HepG2 (cell line): ENCODE results near the gene LRPAP1. TPM values are rescaled to one million over a fixed set of nuclear protein-coding genes. Genes with fewer than 3 reads are reported as not detected.
"Not testable (repeated sequence)": the region's sequence is repeated elsewhere in the genome, so short reads cannot be mapped to it uniquely, and the experiment has no call there.

Experiments
- ATAC-seq: fragments of 200-7000 bp; cut with Tn5 transposase; 3 replicates; pipeline ENCODE4 v1.9.1; 2020; ENCODE audit warnings: mild to moderate bottlenecking, moderate library complexity
- BruUV-seq: library from RNA; stranded (reverse); fragments of 400-500 nt; replicated peaks from 2 replicates; lab custom pipeline; 2021; lab: Mats Ljungman, UMichigan
- CTCF ChIA-PET: fragments of 300-600 bp; formaldehyde crosslinking; extraction: SDS; loops from one replicate; lab custom pipeline; 2021; ENCODE audit warnings: low total read pairs, inconsistent platforms, low intra/inter-chr PET ratio; lab: Yijun Ruan, JAX
- POLR2A ChIA-PET: fragments of 350-600 bp; sonication (Branson Sonifier 250); formaldehyde crosslinking; loops from one replicate; lab custom pipeline; 2020; ENCODE audit warnings: antibody characterized with exemption, inconsistent platforms; lab: Yijun Ruan, JAX
- DNase-seq: peaks from one replicate; pipeline ENCODE4 v3.0.0-alpha.2; 2015; ENCODE audit warnings: low spot score
- FAIRE-seq: peaks from 3 replicates; lab custom pipeline; 2011; peaks lifted over from hg19 to GRCh38; lab: Jason Lieb, UNC
- H2AFZ ChIP-seq: one replicate; pipeline ENCODE4 v1.6.1; 2011; ENCODE audit warnings: low read length, inconsistent platforms
- H3K27ac ChIP-seq: fragments of 300-600 bp; 3 replicates; pipeline ENCODE4 v1.8.0; 2011; ENCODE audit warnings: mixed run types, mild to moderate bottlenecking, mixed read lengths, low read length, inconsistent platforms; ENCODE audit not compliant: insufficient read depth; ENCODE audit errors: extremely low read length
- H3K27me3 ChIP-seq, 2 experiments: fragments of 200-600 bp in 1 of 2; 2 replicates in 1 of 2; 3 replicates in 1 of 2; pipeline versions ENCODE4 v1.6.0 to v1.8.0; 2011; ENCODE audit warnings: low read length in 2 of 2, mild to moderate bottlenecking in 2 of 2, moderate library complexity in 2 of 2, inconsistent platforms in 1 of 2; ENCODE audit not compliant: insufficient read depth in 2 of 2, control insufficient read depth in 1 of 2
- H3K36me3 ChIP-seq, 2 experiments: fragments of 200-600 bp in 1 of 2; replicated peaks in 1 of 2; 2 replicates in 1 of 2; 3 replicates in 1 of 2; pipeline versions ENCODE4 v1.5.1 to v1.8.0; 2011; ENCODE audit warnings: low read length in 2 of 2, inconsistent platforms in 1 of 2; ENCODE audit not compliant: insufficient read depth in 2 of 2, control insufficient read depth in 1 of 2
- H3K4me1 ChIP-seq: 2 replicates; pipeline ENCODE4 v1.5.1; 2012; ENCODE audit warnings: low read length, inconsistent platforms; ENCODE audit not compliant: insufficient read depth
- H3K4me2 ChIP-seq: 2 replicates; pipeline ENCODE4 v1.6.0; 2011; ENCODE audit warnings: low read depth, low read length, inconsistent platforms
- H3K4me3 ChIP-seq, 3 experiments: fragments of 200-600 bp in 1 of 3; sonication (generic), shearing (Covaris generic) in 1 of 3; replicated peaks in 1 of 3; 2 replicates each; pipeline ENCODE4 v1.5.1; 2011 to 2016; ENCODE audit warnings: low read length in 3 of 3, inconsistent platforms in 2 of 3, low read depth in 2 of 3, mild to moderate bottlenecking in 2 of 3, control low read depth in 1 of 3, mixed read lengths in 1 of 3; ENCODE audit not compliant: insufficient read depth in 1 of 3
- H3K79me2 ChIP-seq: one replicate; pipeline ENCODE4 v1.6.1; 2011; ENCODE audit warnings: low read length, inconsistent platforms; ENCODE audit not compliant: insufficient read depth
- H3K9ac ChIP-seq: 2 replicates; pipeline ENCODE4 v1.6.0; 2011; ENCODE audit warnings: mild to moderate bottlenecking, low read depth, low read length, inconsistent platforms; ENCODE audit not compliant: insufficient read depth
- H3K9me3 ChIP-seq: 2 replicates; pipeline ENCODE4 v1.5.1; 2012; ENCODE audit warnings: mild to moderate bottlenecking, low read length
- H4K20me1 ChIP-seq: 2 replicates; pipeline ENCODE4 v1.6.0; 2011; ENCODE audit warnings: inconsistent platforms, mild to moderate bottlenecking, low read length, moderate library complexity; ENCODE audit not compliant: insufficient read depth
- CTCF ChIP-seq: sonication (generic); formaldehyde crosslinking; IDR thresholded peaks from 2 replicates; pipeline ENCODE4 v1.5.0; 2020; ENCODE audit warnings: mild to moderate bottlenecking, missing genetic modification reagents, moderate library complexity
- WGBS: methylation state at CpG from one replicate; pipeline ENCODE4 v1.1.6; 2017; ENCODE audit warnings: low lambda C conversion rate; 5-methylcytosine and 5-hydroxymethylcytosine counted together
- in situ Hi-C: cut with HindIII; loops from 2 replicates; pipeline ENCODE4 v1.10.0; 2017; ENCODE audit warnings: low pct_unique_long_range_greater_than_20kb; ENCODE audit not compliant: extremely low pct_ligation_motif_present
- intact Hi-C: fragments of 100-400 bp; cut with micrococcal nuclease; formaldehyde crosslinking; loops from one replicate; pipeline ENCODE4 v1.10.0; 2022; ENCODE audit not compliant: unreplicated experiment
- polyA plus RNA-seq, 8 experiments: library from polyadenylated mRNA; depleted of rRNA in 3 of 8; stranded (reverse) in 7 of 8; unstranded in 1 of 8; fragments of >200 nt; fragmentation: Illumina TruSeq in 4 of 8; extraction: Trizol in 4 of 8; gene quantifications; 2 replicates each; pipeline versions ENCODE4 v1.2.1 to v1.2.3, GENCODE V29; 2011 to 2016; ENCODE audit warnings: low read depth in 4 of 8, missing spikeins in 1 of 8, mixed read lengths in 1 of 8; ENCODE audit not compliant: insufficient read depth in 1 of 8
- total RNA-seq, 5 experiments: library from RNA; depleted of rRNA; stranded (reverse); fragments of >200 nt; fragmentation: Illumina TruSeq; extraction: Trizol; gene quantifications; 2 replicates each; pipeline ENCODE4 v1.2.3, GENCODE V29; 2016; ENCODE audit warnings: low read depth in 1 of 5

The LRPAP1 gene
- total and polyA plus RNA-seq, 2 of the 13 experiments (the other 11 are each of a cell fraction or from before 2014, with no cell fraction given) = 153 to 191 TPM

GRCh38 chr4:3548991-3549693 is 16.9 kb upstream of the LRPAP1 start:
- H3K27ac ChIP-seq, FAIRE-seq, H3K36me3 ChIP-seq, H3K9me3 ChIP-seq, H3K4me2 ChIP-seq, H3K9ac ChIP-seq, POLR2A ChIA-PET, H3K27me3 ChIP-seq, H4K20me1 ChIP-seq, H2AFZ ChIP-seq, in situ Hi-C loops, H3K4me3 ChIP-seq, BruUV-seq, intact Hi-C loops, H3K4me1 ChIP-seq, DNase-seq, CTCF ChIA-PET, H3K79me2 ChIP-seq: not testable (repeated sequence)
- peak; percentile 37; the same call in 1 of the 2 replicates for TF ChIP-seq CTCF (CRISPR knock-in tag)
- peak; percentile 44; the same call in 1 of the 3 replicates for ATAC-seq
- 29% methylated on average over 6 of the region's 21 CpGs for WGBS

GRCh38 chr4:3546721-3547120 is 14.5 kb upstream of the LRPAP1 start:
- in situ Hi-C loops, H3K27me3 ChIP-seq, ATAC-seq, H3K36me3 ChIP-seq, POLR2A ChIA-PET, BruUV-seq, H3K4me3 ChIP-seq, H3K9ac ChIP-seq, FAIRE-seq, H3K27ac ChIP-seq, H3K4me1 ChIP-seq, H3K79me2 ChIP-seq, DNase-seq, intact Hi-C loops, H2AFZ ChIP-seq, H4K20me1 ChIP-seq, H3K4me2 ChIP-seq, CTCF ChIA-PET, H3K9me3 ChIP-seq: not testable (repeated sequence)
- WGBS = 22% methylated on average over 4 of the region's 4 CpGs

DNA sequence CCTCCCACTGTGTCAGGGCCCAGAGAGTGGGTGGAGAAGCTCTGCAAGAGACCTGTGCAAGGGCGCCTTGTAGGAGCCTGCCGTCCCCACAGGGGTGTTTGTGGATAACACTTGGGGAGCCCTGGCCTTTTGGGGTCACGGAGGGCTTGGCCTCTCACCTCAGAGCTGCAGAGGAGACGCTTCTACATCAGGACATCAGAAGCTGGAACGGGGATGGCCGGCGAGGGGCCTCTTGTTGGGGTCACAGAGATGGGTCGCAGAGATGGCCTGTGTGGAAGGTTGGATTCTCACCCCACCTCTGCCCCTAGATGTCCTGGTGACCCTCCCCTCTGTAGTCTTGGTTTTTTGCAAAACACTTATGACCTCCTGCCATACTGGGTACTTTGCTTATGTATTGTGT is 13.1 kb upstream of the LRPAP1 start:
- H2AFZ ChIP-seq, FAIRE-seq, H3K36me3 ChIP-seq, H3K9ac ChIP-seq, H3K27ac ChIP-seq, DNase-seq, H3K9me3 ChIP-seq, H3K79me2 ChIP-seq, H3K4me2 ChIP-seq, in situ Hi-C loops, intact Hi-C loops, ATAC-seq, H3K4me1 ChIP-seq, BruUV-seq, POLR2A ChIA-PET, H3K4me3 ChIP-seq, H4K20me1 ChIP-seq, H3K27me3 ChIP-seq, CTCF ChIA-PET: not testable (repeated sequence)
- no CpG with 5 or more reads among the region's 8 CpGs for WGBS
